HepG2 (cell line): Measurements from ENCODE around the gene MYADML2. TPM values are rescaled to one million over a fixed set of nuclear protein-coding genes. Genes with fewer than 3 reads are reported as not detected.

Experiments
- TCF12 ChIP-seq, 2 experiments: fragments of 450-650 bp in 1 of 2; sonication (generic) in 1 of 2; formaldehyde crosslinking in 1 of 2; IDR thresholded peaks; 2 replicates each; pipeline versions ENCODE4 v1.6.1 to v1.8.0; 2017 to 2022; ENCODE audit warnings: antibody characterized with exemption in 1 of 2, mild to moderate bottlenecking in 1 of 2, missing genetic modification reagents in 1 of 2, moderate library complexity in 1 of 2
- polyA plus RNA-seq, 8 experiments: library from polyadenylated mRNA; depleted of rRNA in 3 of 8; stranded (reverse) in 7 of 8; unstranded in 1 of 8; fragments of >200 nt; fragmentation: Illumina TruSeq in 4 of 8; extraction: Trizol in 4 of 8; gene quantifications; 2 replicates each; pipeline versions ENCODE4 v1.2.1 to v1.2.3, GENCODE V29; 2011 to 2016; ENCODE audit warnings: low read depth in 4 of 8, missing spikeins in 1 of 8, mixed read lengths in 1 of 8; ENCODE audit not compliant: insufficient read depth in 1 of 8
- total RNA-seq, 5 experiments: library from RNA; depleted of rRNA; stranded (reverse); fragments of >200 nt; fragmentation: Illumina TruSeq; extraction: Trizol; gene quantifications; 2 replicates each; pipeline ENCODE4 v1.2.3, GENCODE V29; 2016; ENCODE audit warnings: low read depth in 1 of 5
- TF ChIP-seq, protein P1 (sequence below): sonication (generic); formaldehyde crosslinking; IDR thresholded peaks from 2 replicates; pipeline ENCODE4 v1.8.0; 2022; ENCODE audit warnings: missing genetic modification reagents, mild to moderate bottlenecking, moderate library complexity, borderline replicate concordance
- TF ChIP-seq, protein P2 (sequence below): sonication (generic); formaldehyde crosslinking; IDR thresholded peaks from 2 replicates; pipeline ENCODE4 v1.4.0; 2020; ENCODE audit warnings: mild to moderate bottlenecking, missing genetic modification reagents
- TF ChIP-seq, protein P3 (sequence below): sonication (generic); formaldehyde crosslinking; IDR thresholded peaks from 2 replicates; pipeline ENCODE4 v1.5.0; 2020; ENCODE audit warnings: mild to moderate bottlenecking, missing genetic modification reagents, borderline replicate concordance
- TF ChIP-seq, protein P4 (sequence below): sonication (generic); formaldehyde crosslinking; IDR thresholded peaks from 2 replicates; pipeline ENCODE4 v1.8.0; 2022; ENCODE audit warnings: mild to moderate bottlenecking, missing genetic modification reagents

Gene MYADML2
- total and polyA plus RNA-seq, 2 of the 13 experiments (the other 11 are each of a cell fraction or from before 2014, with no cell fraction given) = not detected

DNA sequence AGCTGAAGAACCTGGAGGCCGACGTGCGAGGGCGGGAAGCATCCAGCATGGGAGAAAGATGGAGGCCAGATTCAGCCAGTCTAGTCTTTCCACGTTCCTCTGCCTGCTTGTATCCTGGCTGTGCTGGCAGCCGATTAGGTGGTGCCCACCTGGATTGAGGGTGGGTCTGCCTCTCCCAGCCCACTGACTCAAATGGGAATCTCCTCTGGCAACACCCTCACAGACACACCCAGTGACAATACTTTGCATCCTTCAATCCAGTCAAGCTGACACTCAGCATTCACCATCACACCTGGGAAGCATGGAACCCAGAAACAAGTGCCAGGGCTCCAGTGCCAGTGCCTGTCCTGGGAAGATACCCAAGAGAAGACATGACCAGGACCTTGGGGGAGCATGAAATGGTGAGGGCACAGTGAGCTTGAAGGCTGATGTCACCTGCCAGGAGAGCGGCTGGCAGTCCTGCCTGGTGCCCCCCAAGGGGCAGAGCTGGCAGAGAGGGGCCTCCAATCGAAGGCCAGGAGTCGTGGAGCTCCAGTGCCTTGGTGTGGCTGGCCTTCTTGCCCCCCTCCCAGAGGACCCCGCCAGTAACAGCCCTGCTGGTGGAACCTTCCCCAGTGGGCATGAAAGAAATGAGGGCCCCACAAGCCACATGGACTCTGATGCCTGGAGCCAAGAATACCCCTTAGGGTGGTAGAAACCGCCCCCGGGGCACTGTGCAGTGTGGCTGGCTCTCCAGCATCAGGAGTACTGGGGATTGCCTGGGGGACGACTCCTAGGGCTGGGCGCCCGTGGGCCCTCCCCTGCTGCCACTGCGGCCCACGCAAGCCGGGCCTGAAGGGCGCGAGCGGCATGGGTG, 45.6 kb downstream of the MYADML2 start (continued):
- TF ChIP-seq, protein P1, sequence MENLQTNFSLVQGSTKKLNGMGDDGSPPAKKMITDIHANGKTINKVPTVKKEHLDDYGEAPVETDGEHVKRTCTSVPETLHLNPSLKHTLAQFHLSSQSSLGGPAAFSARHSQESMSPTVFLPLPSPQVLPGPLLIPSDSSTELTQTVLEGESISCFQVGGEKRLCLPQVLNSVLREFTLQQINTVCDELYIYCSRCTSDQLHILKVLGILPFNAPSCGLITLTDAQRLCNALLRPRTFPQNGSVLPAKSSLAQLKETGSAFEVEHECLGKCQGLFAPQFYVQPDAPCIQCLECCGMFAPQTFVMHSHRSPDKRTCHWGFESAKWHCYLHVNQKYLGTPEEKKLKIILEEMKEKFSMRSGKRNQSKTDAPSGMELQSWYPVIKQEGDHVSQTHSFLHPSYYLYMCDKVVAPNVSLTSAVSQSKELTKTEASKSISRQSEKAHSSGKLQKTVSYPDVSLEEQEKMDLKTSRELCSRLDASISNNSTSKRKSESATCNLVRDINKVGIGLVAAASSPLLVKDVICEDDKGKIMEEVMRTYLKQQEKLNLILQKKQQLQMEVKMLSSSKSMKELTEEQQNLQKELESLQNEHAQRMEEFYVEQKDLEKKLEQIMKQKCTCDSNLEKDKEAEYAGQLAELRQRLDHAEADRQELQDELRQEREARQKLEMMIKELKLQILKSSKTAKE = no peak
- no peak for TF ChIP-seq TCF12 (IDR thresholded peaks at IDR 0.05)
- no peak for TF ChIP-seq TCF12 (CRISPR knock-in tag; IDR thresholded peaks at IDR 0.05)
- TF ChIP-seq, protein P2, sequence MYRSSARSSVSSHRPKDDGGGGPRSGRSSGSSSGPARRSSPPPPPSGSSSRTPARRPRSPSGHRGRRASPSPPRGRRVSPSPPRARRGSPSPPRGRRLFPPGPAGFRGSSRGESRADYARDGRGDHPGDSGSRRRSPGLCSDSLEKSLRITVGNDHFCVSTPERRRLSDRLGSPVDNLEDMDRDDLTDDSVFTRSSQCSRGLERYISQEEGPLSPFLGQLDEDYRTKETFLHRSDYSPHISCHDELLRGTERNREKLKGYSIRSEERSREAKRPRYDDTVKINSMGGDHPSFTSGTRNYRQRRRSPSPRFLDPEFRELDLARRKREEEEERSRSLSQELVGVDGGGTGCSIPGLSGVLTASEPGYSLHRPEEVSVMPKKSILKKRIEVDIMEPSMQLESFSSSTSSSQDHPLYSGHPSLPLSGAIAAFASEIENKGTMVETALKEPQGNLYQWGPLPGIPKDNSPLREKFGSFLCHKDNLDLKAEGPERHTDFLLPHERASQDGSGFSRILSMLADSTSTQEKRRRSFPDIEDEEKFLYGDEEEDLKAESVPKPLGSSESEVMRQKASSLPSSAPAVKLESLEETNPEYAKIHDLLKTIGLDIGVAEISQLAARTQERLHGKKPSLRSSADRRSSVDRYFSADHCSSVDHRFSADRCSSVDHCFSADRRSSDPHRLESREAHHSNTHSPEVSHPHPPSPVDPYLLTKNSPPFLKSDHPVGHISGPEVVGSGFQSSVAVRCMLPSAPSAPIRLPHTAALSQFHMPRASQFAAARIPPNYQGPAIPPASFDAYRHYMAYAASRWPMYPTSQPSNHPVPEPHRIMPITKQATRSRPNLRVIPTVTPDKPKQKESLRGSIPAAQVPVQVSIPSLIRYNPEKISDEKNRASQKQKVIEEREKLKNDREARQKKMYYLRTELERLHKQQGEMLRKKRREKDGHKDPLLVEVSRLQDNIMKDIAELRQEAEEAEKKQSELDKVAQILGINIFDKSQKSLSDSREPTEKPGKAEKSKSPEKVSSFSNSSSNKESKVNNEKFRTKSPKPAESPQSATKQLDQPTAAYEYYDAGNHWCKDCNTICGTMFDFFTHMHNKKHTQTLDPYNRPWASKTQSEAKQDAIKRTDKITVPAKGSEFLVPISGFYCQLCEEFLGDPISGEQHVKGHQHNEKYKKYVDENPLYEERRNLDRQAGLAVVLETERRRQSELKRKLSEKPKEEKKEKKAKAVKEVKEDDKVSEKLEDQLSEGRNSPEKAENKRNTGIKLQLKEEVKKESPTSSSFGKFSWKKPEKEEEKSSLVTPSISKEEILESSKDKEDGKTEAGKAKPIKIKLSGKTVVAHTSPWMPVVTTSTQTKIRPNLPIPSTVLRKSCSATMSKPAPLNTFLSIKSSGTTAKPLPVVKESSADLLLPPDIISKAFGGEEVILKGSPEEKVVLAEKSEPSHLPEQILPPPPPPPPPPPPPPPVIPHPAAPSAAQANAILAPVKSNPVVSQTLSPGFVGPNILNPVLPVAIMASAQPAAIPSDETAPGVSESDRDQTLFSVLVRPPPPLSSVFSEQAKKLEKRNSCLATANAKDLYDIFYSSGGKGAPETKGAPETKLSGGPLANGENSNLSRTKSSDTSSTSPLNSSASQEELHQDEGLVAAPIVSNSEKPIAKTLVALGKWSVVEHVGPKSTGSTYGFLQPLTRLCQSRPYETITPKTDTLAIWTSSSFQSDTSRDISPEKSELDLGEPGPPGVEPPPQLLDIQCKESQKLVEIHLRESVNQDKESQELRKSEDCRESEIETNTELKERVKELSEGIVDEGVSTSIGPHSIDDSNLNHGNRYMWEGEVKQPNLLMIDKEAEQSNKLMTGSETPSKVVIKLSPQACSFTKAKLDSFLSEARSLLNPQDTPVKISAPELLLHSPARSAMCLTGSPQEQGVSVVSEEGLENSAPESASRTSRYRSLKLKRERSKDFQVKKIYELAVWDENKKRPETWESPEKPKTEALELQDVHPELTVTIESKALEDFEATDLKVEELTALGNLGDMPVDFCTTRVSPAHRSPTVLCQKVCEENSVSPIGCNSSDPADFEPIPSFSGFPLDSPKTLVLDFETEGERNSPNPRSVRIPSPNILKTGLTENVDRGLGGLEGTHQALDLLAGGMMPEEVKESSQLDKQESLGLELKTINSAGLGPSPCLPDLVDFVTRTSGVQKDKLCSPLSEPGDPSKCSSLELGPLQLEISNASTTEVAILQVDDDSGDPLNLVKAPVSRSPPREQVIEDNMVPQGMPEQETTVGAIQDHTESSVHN (CRISPR knock-in tag) = no peak
- TF ChIP-seq, protein P3, sequence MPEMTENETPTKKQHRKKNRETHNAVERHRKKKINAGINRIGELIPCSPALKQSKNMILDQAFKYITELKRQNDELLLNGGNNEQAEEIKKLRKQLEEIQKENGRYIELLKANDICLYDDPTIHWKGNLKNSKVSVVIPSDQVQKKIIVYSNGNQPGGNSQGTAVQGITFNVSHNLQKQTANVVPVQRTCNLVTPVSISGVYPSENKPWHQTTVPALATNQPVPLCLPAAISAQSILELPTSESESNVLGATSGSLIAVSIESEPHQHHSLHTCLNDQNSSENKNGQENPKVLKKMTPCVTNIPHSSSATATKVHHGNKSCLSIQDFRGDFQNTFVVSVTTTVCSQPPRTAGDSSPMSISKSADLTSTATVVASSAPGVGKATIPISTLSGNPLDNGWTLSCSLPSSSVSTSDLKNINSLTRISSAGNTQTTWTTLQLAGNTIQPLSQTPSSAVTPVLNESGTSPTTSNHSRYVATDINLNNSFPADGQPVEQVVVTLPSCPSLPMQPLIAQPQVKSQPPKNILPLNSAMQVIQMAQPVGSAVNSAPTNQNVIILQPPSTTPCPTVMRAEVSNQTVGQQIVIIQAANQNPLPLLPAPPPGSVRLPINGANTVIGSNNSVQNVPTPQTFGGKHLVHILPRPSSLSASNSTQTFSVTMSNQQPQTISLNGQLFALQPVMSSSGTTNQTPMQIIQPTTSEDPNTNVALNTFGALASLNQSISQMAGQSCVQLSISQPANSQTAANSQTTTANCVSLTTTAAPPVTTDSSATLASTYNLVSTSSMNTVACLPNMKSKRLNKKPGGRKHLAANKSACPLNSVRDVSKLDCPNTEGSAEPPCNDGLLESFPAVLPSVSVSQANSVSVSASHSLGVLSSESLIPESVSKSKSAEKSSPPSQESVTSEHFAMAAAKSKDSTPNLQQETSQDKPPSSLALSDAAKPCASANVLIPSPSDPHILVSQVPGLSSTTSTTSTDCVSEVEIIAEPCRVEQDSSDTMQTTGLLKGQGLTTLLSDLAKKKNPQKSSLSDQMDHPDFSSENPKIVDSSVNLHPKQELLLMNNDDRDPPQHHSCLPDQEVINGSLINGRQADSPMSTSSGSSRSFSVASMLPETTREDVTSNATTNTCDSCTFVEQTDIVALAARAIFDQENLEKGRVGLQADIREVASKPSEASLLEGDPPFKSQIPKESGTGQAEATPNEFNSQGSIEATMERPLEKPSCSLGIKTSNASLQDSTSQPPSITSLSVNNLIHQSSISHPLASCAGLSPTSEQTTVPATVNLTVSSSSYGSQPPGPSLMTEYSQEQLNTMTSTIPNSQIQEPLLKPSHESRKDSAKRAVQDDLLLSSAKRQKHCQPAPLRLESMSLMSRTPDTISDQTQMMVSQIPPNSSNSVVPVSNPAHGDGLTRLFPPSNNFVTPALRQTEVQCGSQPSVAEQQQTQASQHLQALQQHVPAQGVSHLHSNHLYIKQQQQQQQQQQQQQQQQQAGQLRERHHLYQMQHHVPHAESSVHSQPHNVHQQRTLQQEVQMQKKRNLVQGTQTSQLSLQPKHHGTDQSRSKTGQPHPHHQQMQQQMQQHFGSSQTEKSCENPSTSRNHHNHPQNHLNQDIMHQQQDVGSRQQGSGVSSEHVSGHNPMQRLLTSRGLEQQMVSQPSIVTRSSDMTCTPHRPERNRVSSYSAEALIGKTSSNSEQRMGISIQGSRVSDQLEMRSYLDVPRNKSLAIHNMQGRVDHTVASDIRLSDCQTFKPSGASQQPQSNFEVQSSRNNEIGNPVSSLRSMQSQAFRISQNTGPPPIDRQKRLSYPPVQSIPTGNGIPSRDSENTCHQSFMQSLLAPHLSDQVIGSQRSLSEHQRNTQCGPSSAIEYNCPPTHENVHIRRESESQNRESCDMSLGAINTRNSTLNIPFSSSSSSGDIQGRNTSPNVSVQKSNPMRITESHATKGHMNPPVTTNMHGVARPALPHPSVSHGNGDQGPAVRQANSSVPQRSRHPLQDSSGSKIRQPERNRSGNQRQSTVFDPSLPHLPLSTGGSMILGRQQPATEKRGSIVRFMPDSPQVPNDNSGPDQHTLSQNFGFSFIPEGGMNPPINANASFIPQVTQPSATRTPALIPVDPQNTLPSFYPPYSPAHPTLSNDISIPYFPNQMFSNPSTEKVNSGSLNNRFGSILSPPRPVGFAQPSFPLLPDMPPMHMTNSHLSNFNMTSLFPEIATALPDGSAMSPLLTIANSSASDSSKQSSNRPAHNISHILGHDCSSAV (CRISPR knock-in tag) = no peak
- TF ChIP-seq, protein P4, sequence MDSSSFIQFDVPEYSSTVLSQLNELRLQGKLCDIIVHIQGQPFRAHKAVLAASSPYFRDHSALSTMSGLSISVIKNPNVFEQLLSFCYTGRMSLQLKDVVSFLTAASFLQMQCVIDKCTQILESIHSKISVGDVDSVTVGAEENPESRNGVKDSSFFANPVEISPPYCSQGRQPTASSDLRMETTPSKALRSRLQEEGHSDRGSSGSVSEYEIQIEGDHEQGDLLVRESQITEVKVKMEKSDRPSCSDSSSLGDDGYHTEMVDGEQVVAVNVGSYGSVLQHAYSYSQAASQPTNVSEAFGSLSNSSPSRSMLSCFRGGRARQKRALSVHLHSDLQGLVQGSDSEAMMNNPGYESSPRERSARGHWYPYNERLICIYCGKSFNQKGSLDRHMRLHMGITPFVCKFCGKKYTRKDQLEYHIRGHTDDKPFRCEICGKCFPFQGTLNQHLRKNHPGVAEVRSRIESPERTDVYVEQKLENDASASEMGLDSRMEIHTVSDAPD (CRISPR knock-in tag) = no peak
